ENCODE measurements around the gene HGD.
"Not testable (repeated sequence)": the region's sequence is repeated elsewhere in the genome, so short reads cannot be mapped to it uniquely, and the experiment has no call there.

The HGD gene

GRCh38 chr3:120622870-120623726, 58.9 kb downstream of the HGD start:
- H3K4me1 ChIP-seq (ENCODE audit: control insufficient read depth, insufficient read depth, low read length) = no peaks in the 10 kb centered on the region
- no peak overlapping the region for H3K4me3 ChIP-seq (ENCODE audit: low read length)

GRCh38 chr3:120622457-120622856, 59.6 kb downstream of the HGD start:
- Histone ChIP-seq H3K27ac (ENCODE audit: low read depth, low read length) (no peak overlapping the region), H3K4me1 (ENCODE audit: control insufficient read depth, insufficient read depth, low read length) (no peaks in the 10 kb centered on the region), H3K4me3 (ENCODE audit: low read length) (no peak overlapping the region), H3K27me3 (ENCODE audit: control insufficient read depth, insufficient read depth, low read length) (no peaks in the 10 kb centered on the region), H3K9ac (ENCODE audit: low read length) (no peak overlapping the region), H3K36me3 (ENCODE audit: control insufficient read depth, insufficient read depth, low read length) (no peaks in the 10 kb centered on the region)

More at GRCh38 chr3:120622870-120623726, 58.9 kb downstream of the HGD start:
- Histone ChIP-seq H3K27ac (ENCODE audit: low read depth, low read length) (no peak overlapping the region), H3K9ac (ENCODE audit: low read length) (no peak overlapping the region), H3K36me3 (ENCODE audit: control insufficient read depth, insufficient read depth, low read length) (no peaks in the 10 kb centered on the region), H3K27me3 (ENCODE audit: control insufficient read depth, insufficient read depth, low read length) (no peaks in the 10 kb centered on the region)

DNA sequence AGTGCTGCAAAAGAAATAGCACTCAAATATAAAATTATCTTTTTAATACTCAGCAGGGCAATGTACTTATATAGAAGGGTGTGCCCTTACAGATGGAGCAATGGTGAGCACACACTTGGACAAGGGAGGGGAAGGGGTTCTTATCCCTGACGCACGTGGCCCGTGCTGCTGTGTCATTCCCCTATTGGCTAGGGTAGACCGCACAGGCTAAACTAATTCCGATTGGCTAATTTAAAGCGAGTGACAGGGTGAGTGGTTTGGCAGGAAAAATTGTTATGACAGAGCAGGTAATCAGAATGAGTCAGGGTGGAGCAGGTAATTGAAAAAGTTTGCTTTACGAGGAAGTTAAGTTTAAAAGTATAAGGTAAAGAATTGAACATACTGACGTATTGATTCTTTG, 65.3 kb downstream of the HGD start:
- not testable (repeated sequence) for H3K4me3 ChIP-seq (ENCODE audit: low read length); H3K36me3 ChIP-seq (ENCODE audit: control insufficient read depth, insufficient read depth, low read length); H3K4me1 ChIP-seq (ENCODE audit: control insufficient read depth, insufficient read depth, low read length); H3K9ac ChIP-seq (ENCODE audit: low read length); H3K27me3 ChIP-seq (ENCODE audit: control insufficient read depth, insufficient read depth, low read length); H3K27ac ChIP-seq (ENCODE audit: low read depth, low read length)

GRCh38 chr3:120615847-120616609, 66.0 kb downstream of the HGD start:
- H3K4me1 ChIP-seq (ENCODE audit: control insufficient read depth, insufficient read depth, low read length) = no peaks in the 10 kb centered on the region
- no peak overlapping the region for H3K4me3 ChIP-seq (ENCODE audit: low read length)
- no peak overlapping the region for H3K27ac ChIP-seq (ENCODE audit: low read depth, low read length)
- H3K36me3 ChIP-seq (ENCODE audit: control insufficient read depth, insufficient read depth, low read length) = no peaks in the 10 kb centered on the region
- H3K9ac ChIP-seq (ENCODE audit: low read length) = no peak overlapping the region
- no peaks in the 10 kb centered on the region for H3K27me3 ChIP-seq (ENCODE audit: control insufficient read depth, insufficient read depth, low read length)

DNA sequence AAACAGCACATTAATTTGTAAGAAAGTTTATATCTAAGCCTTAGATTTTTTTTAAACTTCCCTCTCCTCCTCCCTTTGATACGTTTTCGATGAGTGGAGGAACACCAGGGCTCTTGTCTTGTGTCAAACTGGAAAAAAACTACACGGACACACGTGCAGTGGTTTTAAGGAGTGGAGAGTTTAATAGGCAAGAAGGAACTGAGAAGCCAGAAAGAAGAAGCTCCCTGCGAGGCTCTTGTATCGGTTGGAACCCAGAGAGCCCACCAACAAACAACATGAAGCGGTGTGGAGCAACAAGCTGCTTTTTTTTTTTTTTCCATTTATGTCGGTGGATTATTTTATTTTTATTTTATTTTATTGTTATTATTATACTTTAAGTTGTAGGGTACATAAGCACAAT, 67.3 kb downstream of the HGD start:
- H3K4me1 ChIP-seq (ENCODE audit: control insufficient read depth, insufficient read depth, low read length) = no peaks in the 10 kb centered on the region
- H3K4me3 ChIP-seq (ENCODE audit: low read length) = no peak overlapping the region
- H3K27me3 ChIP-seq (ENCODE audit: control insufficient read depth, insufficient read depth, low read length) = no peaks in the 10 kb centered on the region
- no peak overlapping the region for H3K9ac ChIP-seq (ENCODE audit: low read length)
- H3K27ac ChIP-seq (ENCODE audit: low read depth, low read length) = no peak overlapping the region
- H3K36me3 ChIP-seq (ENCODE audit: control insufficient read depth, insufficient read depth, low read length) = no peaks in the 10 kb centered on the region

GRCh38 chr3:120608506-120608905, 73.5 kb downstream of the HGD start:
- Histone ChIP-seq H3K27ac (ENCODE audit: low read depth, low read length) (no peak overlapping the region), H3K27me3 (ENCODE audit: control insufficient read depth, insufficient read depth, low read length) (no peaks in the 10 kb centered on the region), H3K9ac (ENCODE audit: low read length) (no peak overlapping the region), H3K36me3 (ENCODE audit: control insufficient read depth, insufficient read depth, low read length) (peaks cover under 1% of the 10 kb centered on the region), H3K4me3 (ENCODE audit: low read length) (no peak overlapping the region), H3K4me1 (ENCODE audit: control insufficient read depth, insufficient read depth, low read length) (no peaks in the 10 kb centered on the region)

DNA sequence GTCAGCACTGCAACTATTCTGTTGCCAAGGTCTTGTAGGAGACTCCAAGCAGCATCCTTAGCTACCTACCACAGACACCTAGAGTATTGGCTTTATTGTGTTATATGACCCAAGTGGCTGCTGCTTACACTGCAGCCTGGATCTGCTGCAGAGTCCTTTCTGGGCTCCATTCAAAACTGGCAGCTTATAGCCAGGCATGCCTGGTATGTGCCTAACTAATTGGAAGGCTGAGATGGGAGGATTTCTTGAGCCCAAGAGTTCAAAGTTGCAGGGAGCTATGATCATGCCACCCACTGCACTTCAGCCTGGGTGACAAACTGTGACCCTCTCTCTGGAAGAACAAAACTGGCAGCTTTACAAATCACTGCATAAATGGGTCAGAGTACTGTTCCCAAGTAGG, 77.3 kb downstream of the HGD start:
- H3K36me3 ChIP-seq (ENCODE audit: control insufficient read depth, insufficient read depth, low read length) = peaks cover 2% of the 10 kb centered on the region
- H3K4me1 ChIP-seq (ENCODE audit: control insufficient read depth, insufficient read depth, low read length) = no peaks in the 10 kb centered on the region
- no peaks in the 10 kb centered on the region for H3K27me3 ChIP-seq (ENCODE audit: control insufficient read depth, insufficient read depth, low read length)
- H3K27ac ChIP-seq (ENCODE audit: low read depth, low read length) = no peak overlapping the region
- no peak overlapping the region for H3K9ac ChIP-seq (ENCODE audit: low read length)
- H3K4me3 ChIP-seq (ENCODE audit: low read length) = no peak overlapping the region

DNA sequence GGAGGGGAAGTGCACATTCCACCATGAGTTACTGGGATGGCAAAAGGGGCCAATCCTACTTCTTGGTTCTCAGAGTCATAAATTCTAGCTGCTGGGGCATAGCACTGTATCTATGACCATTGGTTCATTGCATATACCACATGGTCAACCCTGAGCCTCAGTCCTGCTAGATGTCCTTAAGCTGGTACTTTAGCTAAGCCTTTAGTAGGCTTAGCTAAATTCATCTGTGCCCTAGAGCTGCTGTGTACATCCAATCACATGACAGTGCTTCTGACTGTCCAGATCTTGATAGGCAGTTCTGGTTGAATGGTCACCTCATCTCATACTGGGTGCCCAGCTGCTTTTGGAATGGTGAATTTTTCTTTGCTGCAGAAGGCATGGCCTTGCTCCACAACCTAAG, 77.7 kb downstream of the HGD start:
- H3K4me1 ChIP-seq (ENCODE audit: control insufficient read depth, insufficient read depth, low read length) = no peaks in the 10 kb centered on the region
- H3K27me3 ChIP-seq (ENCODE audit: control insufficient read depth, insufficient read depth, low read length) = no peaks in the 10 kb centered on the region
- H3K36me3 ChIP-seq (ENCODE audit: control insufficient read depth, insufficient read depth, low read length) = peaks cover 2% of the 10 kb centered on the region
- H3K9ac ChIP-seq (ENCODE audit: low read length) = no peak overlapping the region
- H3K27ac ChIP-seq (ENCODE audit: low read depth, low read length) = no peak overlapping the region
- no peak overlapping the region for H3K4me3 ChIP-seq (ENCODE audit: low read length)

DNA sequence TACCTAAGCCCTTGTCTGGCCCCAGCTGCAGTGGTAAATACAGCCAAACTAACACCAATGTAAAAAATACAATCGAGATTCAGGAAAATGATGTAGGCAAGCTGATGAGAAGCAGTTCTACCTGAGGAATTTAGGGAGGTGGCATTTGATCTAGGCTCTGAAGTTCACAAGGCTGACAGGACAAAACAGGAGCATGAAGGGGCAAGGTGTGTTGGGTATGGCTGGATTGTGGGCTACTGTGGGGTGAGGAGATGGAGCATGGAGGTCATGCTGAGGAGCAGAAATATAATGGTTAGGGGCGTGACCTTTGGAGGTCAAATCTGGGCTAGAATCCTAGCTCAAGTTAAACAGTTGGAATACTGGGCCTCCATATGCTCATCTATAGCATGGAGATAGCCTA, 79.4 kb downstream of the HGD start:
- Histone ChIP-seq H3K4me3 (ENCODE audit: low read length) (no peak overlapping the region), H3K4me1 (ENCODE audit: control insufficient read depth, insufficient read depth, low read length) (peaks cover 5% of the 10 kb centered on the region), H3K27me3 (ENCODE audit: control insufficient read depth, insufficient read depth, low read length) (no peaks in the 10 kb centered on the region), H3K27ac (ENCODE audit: low read depth, low read length) (no peak overlapping the region), H3K36me3 (ENCODE audit: control insufficient read depth, insufficient read depth, low read length) (peaks cover 5% of the 10 kb centered on the region), H3K9ac (ENCODE audit: low read length) (no peak overlapping the region)

DNA sequence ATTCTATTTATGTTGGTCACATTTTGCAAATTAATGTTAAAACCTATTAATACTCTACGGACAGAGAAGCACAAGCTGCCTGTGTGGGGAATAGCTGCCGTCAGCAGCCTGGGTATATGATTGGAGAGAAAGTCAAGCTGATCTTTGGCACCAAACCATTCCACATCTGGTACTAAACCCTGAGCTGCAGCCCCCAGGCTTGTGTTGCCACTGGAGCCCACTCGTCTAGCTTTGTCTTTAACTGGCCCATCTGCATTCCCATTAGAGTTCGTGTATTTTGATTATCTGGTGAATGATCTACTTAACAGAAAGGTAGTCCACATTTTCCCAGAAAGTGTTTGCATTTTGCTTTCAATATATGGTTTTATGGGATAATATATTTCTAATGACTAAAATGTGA, 80.5 kb downstream of the HGD start:
- H3K9ac ChIP-seq (ENCODE audit: low read length) = no peak overlapping the region
- H3K27ac ChIP-seq (ENCODE audit: low read depth, low read length) = no peak overlapping the region
- peaks cover 12% of the 10 kb centered on the region for H3K4me1 ChIP-seq (ENCODE audit: control insufficient read depth, insufficient read depth, low read length)
- H3K27me3 ChIP-seq (ENCODE audit: control insufficient read depth, insufficient read depth, low read length) = no peaks in the 10 kb centered on the region
- no peak overlapping the region for H3K4me3 ChIP-seq (ENCODE audit: low read length)
- peaks cover 9% of the 10 kb centered on the region for H3K36me3 ChIP-seq (ENCODE audit: control insufficient read depth, insufficient read depth, low read length)

GRCh38 chr3:120599211-120599610, 82.8 kb downstream of the HGD start:
- Histone ChIP-seq H3K9ac (ENCODE audit: low read length) (no peak overlapping the region), H3K36me3 (ENCODE audit: control insufficient read depth, insufficient read depth, low read length) (peaks cover 9% of the 10 kb centered on the region), H3K27ac (ENCODE audit: low read depth, low read length) (no peak overlapping the region), H3K27me3 (ENCODE audit: control insufficient read depth, insufficient read depth, low read length) (no peaks in the 10 kb centered on the region), H3K4me3 (ENCODE audit: low read length) (no peak overlapping the region), H3K4me1 (ENCODE audit: control insufficient read depth, insufficient read depth, low read length) (peaks cover 12% of the 10 kb centered on the region)

DNA sequence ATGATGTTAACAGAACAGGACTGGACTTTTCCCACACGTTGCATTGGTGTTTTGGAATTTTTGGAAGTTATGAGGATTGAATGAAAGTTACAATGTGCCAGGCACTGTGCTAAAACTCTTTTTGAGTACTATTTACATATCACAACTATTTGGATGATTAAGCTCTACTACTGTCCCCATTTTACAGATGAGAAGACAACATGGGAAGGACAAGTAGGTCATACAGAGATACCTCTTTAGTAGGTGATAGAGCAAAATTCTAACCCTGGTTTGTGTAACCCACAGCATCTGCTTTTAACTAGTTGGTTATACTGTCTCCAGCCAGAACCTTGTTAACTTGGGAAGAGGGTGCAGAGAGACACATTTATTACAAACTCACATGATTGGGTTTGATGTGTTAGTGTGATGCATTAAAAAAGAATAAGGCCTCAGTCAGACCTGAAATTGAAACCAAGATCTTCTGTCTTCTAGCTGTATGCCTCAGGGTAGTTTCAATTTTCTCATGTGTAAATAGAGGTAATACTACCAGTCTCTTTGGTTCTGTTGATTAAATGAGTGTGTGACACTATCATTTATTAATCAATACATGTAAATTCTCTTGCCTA, 84.5 kb downstream of the HGD start:
- H3K36me3 ChIP-seq (ENCODE audit: control insufficient read depth, insufficient read depth, low read length) = peaks cover 7% of the 10 kb centered on the region
- no peaks in the 10 kb centered on the region for H3K27me3 ChIP-seq (ENCODE audit: control insufficient read depth, insufficient read depth, low read length)
- no peak overlapping the region for H3K27ac ChIP-seq (ENCODE audit: low read depth, low read length)
- peak overlapping the region; percentile 69 for H3K4me3 ChIP-seq (ENCODE audit: low read length)
- peaks cover 12% of the 10 kb centered on the region for H3K4me1 ChIP-seq (ENCODE audit: control insufficient read depth, insufficient read depth, low read length)
- H3K9ac ChIP-seq (ENCODE audit: low read length) = no peak overlapping the region

Measured in rectal smooth muscle tissue (tissue), 1 donor.